GM12874 (cell line): ENCODE results near the gene MTA1.
A peak's percentile ranks its signal among the peaks of the same experiment; 100 is the strongest.

Experiments used
- TF ChIP-seq, protein P1 (sequence below): IDR thresholded peaks from 2 replicates; pipeline ENCODE4 v1.5.1; 2011; ENCODE audit warnings: low read depth, mild to moderate bottlenecking, control low read depth, low read length, moderate library complexity; ENCODE audit not compliant: insufficient read depth

Gene MTA1

DNA sequence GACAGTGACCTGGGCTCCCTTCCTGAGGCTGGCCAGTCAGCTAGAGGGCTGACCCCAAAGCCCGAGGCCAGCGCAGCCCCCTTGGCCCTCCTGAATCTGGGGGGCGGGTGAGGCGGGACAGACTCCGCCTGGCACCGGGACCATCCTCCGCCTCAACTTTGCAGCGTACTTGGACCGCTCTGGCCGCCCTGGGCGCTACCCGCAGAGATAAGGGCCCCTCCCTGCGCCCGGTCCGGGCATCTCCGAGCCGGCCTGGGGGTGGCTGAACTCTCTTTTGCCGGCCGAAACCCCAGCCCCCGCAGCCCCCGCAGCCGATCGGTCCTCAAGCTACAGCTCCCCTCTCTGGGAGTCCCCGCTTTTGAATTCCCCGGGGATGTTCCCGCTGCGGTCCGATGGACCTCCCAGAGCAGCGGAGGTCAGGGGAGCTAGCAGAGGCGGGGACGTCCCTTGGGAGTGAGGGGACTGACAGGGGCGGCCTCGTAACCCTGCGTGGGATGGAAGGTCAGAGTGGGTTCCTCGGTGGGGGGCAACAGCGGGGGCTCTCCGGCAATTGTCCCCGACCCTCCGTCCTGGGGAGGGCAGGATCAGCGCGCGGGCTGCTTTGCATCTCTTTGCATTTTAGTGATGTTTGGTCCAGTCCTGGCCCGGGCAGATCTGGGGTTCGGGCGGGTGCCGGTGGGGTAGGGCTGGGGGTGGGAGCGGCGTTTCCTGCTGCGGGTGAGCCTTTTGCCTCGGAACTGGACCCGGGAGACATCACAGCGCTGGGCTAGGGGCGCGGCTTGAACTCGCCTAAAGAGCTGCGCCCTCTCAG is 66.7 kb downstream of the MTA1 start, which contains the start of gene CRIP1:
Gene CRIP1, plus strand, starts transcription at position 724 of the 811 bp plus-strand sequence. CDS start 374 bp downstream, outside the sequence.
- TF ChIP-seq, protein P1, sequence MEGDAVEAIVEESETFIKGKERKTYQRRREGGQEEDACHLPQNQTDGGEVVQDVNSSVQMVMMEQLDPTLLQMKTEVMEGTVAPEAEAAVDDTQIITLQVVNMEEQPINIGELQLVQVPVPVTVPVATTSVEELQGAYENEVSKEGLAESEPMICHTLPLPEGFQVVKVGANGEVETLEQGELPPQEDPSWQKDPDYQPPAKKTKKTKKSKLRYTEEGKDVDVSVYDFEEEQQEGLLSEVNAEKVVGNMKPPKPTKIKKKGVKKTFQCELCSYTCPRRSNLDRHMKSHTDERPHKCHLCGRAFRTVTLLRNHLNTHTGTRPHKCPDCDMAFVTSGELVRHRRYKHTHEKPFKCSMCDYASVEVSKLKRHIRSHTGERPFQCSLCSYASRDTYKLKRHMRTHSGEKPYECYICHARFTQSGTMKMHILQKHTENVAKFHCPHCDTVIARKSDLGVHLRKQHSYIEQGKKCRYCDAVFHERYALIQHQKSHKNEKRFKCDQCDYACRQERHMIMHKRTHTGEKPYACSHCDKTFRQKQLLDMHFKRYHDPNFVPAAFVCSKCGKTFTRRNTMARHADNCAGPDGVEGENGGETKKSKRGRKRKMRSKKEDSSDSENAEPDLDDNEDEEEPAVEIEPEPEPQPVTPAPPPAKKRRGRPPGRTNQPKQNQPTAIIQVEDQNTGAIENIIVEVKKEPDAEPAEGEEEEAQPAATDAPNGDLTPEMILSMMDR: no peak

DNA sequence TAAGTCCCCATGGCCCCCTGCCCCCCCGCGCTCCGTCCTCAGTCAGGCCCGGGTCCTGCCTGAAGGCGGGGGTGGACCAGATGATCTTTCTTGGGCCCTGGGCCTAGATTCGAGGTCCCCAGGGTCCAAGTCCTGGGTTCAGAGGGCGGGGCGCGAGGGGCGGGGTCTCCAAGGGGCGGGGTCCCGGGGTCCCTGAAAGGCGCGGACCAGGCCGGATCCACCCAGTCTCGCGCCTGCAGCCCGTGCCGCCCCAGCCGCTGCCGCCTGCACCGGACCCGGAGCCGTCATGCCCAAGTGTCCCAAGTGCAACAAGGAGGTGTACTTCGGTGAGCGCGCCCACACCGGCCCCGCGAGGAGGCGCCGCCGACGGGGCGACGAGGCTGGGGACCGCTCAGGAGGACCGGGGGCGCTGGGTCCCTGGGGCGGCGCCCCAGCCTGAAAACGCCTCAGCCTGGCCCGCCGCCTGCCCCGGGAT is 67.4 kb downstream of the MTA1 start:
- TF ChIP-seq, protein P1: no peak

DNA sequence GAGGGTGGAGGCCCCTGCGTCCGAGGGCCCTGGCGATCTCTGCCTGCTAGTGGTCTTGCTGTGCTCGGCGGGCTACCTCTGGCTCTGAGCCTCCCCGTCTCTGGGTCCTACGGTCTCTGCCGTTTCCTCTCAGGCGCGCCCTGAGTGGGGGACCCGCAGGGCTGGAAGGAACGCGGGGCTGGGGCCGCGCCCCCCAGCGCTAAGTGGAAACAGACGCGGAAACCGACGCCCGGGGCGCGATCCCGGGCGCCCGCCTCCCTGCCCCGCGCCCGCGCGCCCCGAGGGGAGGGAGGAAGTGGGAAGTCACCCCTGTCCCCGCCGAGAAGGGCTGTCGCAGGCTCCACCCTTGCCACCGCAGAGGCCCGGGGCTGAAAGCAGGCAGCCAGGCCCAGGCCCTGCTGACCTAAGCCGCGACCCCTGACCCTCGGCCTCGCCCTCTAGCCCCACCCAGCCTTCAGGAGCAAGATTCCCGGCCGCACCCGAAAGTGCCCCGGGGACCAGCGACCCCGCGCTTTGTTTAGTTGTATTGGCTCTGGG is 67.9 kb downstream of the MTA1 start:
- TF ChIP-seq, protein P1: no peak

DNA sequence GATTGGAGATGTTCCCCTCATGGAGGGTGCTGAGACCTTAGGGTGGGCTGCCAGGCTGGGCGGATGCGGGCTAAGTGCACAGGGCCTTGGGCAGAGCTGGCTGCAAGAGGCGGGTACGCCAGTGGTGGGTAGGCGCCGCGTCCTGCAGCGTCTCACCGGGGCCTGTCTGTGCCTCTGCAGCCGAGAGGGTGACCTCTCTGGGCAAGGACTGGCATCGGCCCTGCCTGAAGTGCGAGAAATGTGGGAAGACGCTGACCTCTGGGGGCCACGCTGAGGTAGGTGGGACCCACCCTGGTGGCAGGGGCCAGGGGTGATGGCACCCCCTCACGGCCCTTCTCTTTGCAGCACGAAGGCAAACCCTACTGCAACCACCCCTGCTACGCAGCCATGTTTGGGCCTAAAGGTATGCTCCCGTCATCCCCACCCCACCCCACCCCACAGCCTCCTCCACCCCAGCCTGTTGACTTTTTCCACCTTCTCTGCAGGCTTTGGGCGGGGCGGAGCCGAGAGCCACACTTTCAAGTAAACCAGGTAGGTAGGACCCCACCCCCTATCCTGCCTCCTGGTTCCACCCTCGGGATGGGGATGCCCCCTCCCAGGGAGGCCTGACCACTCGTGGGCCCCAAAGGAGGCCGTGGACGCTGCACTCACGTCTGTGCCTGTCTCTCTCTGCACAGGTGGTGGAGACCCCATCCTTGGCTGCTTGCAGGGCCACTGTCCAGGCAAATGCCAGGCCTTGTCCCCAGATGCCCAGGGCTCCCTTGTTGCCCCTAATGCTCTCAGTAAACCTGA is 68.6 kb downstream of the MTA1 start:
- TF ChIP-seq, protein P1: 0 out of 2 replicates have a peak, but pooled peaks have one; percentile 15

DNA sequence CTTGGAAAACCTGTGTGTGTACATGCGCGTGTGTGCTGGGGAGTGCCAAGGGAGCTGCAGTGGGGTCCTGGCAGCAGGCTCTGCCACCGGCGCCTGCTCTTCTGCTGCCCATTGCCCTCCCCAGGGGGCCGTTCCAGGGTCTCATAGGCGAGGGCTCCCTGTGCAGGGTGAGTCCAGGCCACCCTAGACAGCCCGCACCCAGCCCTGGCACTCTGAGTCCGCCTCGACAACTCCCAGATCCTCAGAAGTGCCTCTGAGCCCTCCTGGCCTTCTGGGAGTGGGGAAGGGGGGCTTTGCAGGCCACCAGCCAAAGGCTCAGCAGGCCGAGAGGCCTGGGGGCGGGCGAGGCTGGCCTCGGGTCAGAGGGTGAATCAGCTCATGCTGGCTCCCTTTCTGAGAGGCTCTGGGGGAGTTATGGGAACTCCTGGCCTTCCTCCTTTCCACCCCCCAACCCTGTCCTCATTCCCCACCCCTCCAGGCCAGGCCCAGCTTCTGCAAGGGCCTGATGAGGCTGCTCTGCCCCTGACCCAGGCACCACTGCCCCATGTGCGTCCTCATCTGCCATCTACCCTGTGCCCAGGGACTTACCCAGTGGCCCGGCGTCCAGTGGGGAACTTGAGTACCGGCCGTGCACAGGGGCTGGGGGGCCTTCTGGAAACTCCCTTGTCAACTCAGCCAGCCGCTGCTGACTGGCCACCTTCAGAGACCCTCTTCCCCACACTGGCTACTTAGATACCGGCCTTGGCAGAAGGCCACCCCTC is 69.3 kb downstream of the MTA1 start:
- TF ChIP-seq, protein P1: no peak

DNA sequence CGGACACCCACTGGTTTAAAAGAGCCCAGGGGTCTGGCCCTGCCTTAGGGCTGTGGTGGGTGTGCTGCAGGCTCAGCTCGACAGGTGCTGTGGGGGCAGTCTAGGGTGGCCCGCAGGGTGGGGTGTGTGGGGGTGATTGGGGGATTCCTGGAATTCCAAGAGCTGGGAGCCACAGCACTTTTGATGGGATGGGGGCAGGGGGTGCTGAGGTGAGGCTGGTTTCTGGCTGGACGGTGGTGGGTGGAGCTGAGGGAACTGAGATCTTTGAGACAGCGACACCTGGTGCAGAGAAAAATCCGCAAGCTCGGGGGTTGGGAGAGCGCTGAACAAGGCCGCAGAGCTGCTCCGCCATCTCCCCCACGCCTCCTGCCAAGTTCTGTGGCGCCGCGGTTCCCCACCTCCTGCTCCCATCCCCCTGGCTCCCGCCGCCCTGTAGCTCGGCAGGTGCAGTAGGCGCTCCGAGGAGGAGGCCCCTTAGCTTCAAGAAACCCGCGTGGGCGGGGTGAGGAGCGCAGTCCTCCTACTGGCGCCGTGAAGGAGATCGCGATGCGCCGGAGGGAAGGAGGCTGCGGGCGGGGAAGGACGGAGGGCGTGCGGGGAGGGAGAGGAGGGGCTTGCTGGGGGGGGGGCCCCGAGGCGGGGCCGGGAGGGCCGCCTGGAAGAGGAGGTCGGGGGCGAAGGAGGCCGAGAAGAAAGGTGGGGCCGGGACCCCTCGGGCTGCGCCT is 70.1 kb downstream of the MTA1 start:
- TF ChIP-seq, protein P1: peak; percentile 76
